GM12878 (cell line): Measurements from ENCODE around the gene TBC1D1. TPM values are rescaled to one million over a fixed set of nuclear protein-coding genes. Genes with fewer than 3 reads are reported as not detected.
A peak's percentile ranks its signal among the peaks of the same experiment; 100 is the strongest.

ENCODE experiments used
- ATAC-seq: fragments of 200-7000 bp; cut with Tn5 transposase; 3 replicates; pipeline ENCODE4 v1.9.1; 2020; ENCODE audit warnings: mild to moderate bottlenecking, moderate library complexity
- BruUV-seq: library from RNA; stranded (reverse); fragments of 400-500 nt; replicated peaks from 2 replicates; lab custom pipeline; 2021; lab: Mats Ljungman, UMichigan
- CTCF ChIA-PET: fragments of 300-600 bp; sonication (Branson Sonifier 250); formaldehyde crosslinking; extraction: SDS; loops from one replicate; lab custom pipeline; 2021; ENCODE audit warnings: inconsistent platforms; lab: Yijun Ruan, JAX
- POLR2A ChIA-PET: fragments of 350-600 bp; formaldehyde crosslinking; extraction: SDS; loops from one replicate; lab custom pipeline; 2021; ENCODE audit warnings: inconsistent platforms; lab: Charles Lee
- RAD21 ChIA-PET: fragments of 300-600 bp; sonication (Branson Sonifier 250); formaldehyde crosslinking; loops from one replicate; lab custom pipeline; 2023; ENCODE audit warnings: antibody characterized with exemption; ENCODE audit not compliant: unreplicated experiment; lab: Charles Lee
- SMC1A ChIA-PET: fragments of 300-600 bp; sonication (Branson Sonifier 250); formaldehyde crosslinking; loops from one replicate; lab custom pipeline; 2023; ENCODE audit not compliant: unreplicated experiment, uncharacterized antibody; lab: Charles Lee
- DNase-seq: peaks from one replicate; pipeline ENCODE4 v3.0.0-alpha.2; 2011; ENCODE audit warnings: low read depth, low spot score
- FAIRE-seq: peaks from 3 replicates; lab custom pipeline; 2011; peaks lifted over from hg19 to GRCh38; lab: Jason Lieb, UNC
- H2AFZ ChIP-seq: 2 replicates; pipeline ENCODE4 v1.6.0; 2011; ENCODE audit warnings: low read depth, low read length, control low read depth; ENCODE audit not compliant: control insufficient read depth
- H3K27ac ChIP-seq: 2 replicates; pipeline ENCODE4 v1.5.1; 2011; ENCODE audit warnings: control low read depth; ENCODE audit not compliant: control insufficient read depth, insufficient read depth
- H3K27me3 ChIP-seq, 2 experiments: replicated peaks in 1 of 2; 2 replicates each; pipeline versions ENCODE4 v1.6.0 to v1.6.1; 2011; ENCODE audit warnings: low read length in 1 of 2; ENCODE audit not compliant: control insufficient read depth in 2 of 2, insufficient read depth in 2 of 2
- H3K36me3 ChIP-seq, 2 experiments: 2 replicates each; pipeline ENCODE4 v1.5.1; 2011; ENCODE audit warnings: low read length in 1 of 2; ENCODE audit not compliant: control insufficient read depth in 2 of 2, insufficient read depth in 2 of 2
- H3K4me1 ChIP-seq: 2 replicates; pipeline ENCODE4 v1.6.1; 2011; ENCODE audit warnings: mild to moderate bottlenecking, low read length, moderate library complexity, mixed read lengths; ENCODE audit not compliant: control insufficient read depth, insufficient read depth
- H3K4me2 ChIP-seq: 2 replicates; pipeline ENCODE4 v1.6.0; 2011; ENCODE audit warnings: control low read depth; ENCODE audit not compliant: control insufficient read depth, insufficient read depth
- H3K4me3 ChIP-seq: fragments of 200-600 bp; sonication (generic); 2 replicates; pipeline ENCODE4 v1.5.1; 2016
- H3K79me2 ChIP-seq: 2 replicates; pipeline ENCODE4 v1.6.0; 2011; ENCODE audit warnings: low read length; ENCODE audit not compliant: control insufficient read depth, insufficient read depth
- H3K9ac ChIP-seq: 2 replicates; pipeline ENCODE4 v1.8.0; 2011; ENCODE audit warnings: low read length, control low read depth, mixed read lengths; ENCODE audit not compliant: control insufficient read depth, insufficient read depth
- H3K9me3 ChIP-seq: replicated peaks from 3 replicates; pipeline ENCODE4 v1.5.1; 2011; ENCODE audit warnings: mild to moderate bottlenecking, low read length; ENCODE audit not compliant: control insufficient read depth, insufficient read depth
- H4K20me1 ChIP-seq: 2 replicates; pipeline ENCODE4 v1.6.0; 2011; ENCODE audit not compliant: control insufficient read depth, insufficient read depth
- BMI1 ChIP-seq: fragments of 450-650 bp; IDR thresholded peaks from 2 replicates; pipeline ENCODE4 v1.6.1; 2016; ENCODE audit warnings: mild to moderate bottlenecking, moderate library complexity, borderline replicate concordance
- KAT2A ChIP-seq: conservative IDR thresholded peaks from 2 replicates; pipeline ENCODE4 v1.6.1; 2011; ENCODE audit warnings: low read depth, low read length; ENCODE audit not compliant: control insufficient read depth
- MTA3 ChIP-seq: IDR thresholded peaks from 2 replicates; pipeline ENCODE4 v1.6.1; 2012; ENCODE audit warnings: low read length, inconsistent platforms, borderline replicate concordance
- NBN ChIP-seq: fragments of 450-650 bp; IDR thresholded peaks from 2 replicates; pipeline ENCODE4 v1.6.1; 2016
- RBBP5 ChIP-seq: fragments of 200-600 bp; sonication (generic); conservative IDR thresholded peaks from 2 replicates; pipeline ENCODE4 v1.6.1; 2016
- RELB ChIP-seq: fragments of 450-650 bp; IDR thresholded peaks from 2 replicates; pipeline ENCODE4 v1.6.1; 2017; ENCODE audit warnings: low read depth, mild to moderate bottlenecking, moderate library complexity
- WGBS: methylation state at CpG from one replicate; pipeline ENCODE4 v1.1.6; 2016; ENCODE audit warnings: low lambda C conversion rate; ENCODE audit not compliant: insufficient replicate concordance, insufficient coverage; ENCODE audit errors: missing lambda C conversion rate; 5-methylcytosine and 5-hydroxymethylcytosine counted together
- in situ Hi-C: fragments of 300-500 bp; cut with MboI; formaldehyde crosslinking; loops from 9 replicates; pipeline ENCODE4 v1.14.3; 2018; ENCODE audit warnings: mixed read lengths
- intact Hi-C: fragments of 100-400 bp; cut with micrococcal nuclease; formaldehyde crosslinking; loops from one replicate; pipeline ENCODE4 v1.14.2; 2022; ENCODE audit not compliant: unreplicated experiment
- polyA plus RNA-seq, 11 experiments: library from polyadenylated mRNA; depleted of rRNA in 4 of 11; unstranded in 6 of 11; stranded (reverse) in 5 of 11; fragments of >200 nt; fragmentation: Nextera tagmentation in 4 of 11; fragmentation: Illumina TruSeq in 1 of 11; extraction: Ambion mirVana in 4 of 11; extraction: Trizol in 1 of 11; gene quantifications; 1 replicate in 1 of 11; 2 replicates in 10 of 11; pipeline versions ENCODE4 v1.2.1 to v1.2.3, GENCODE V29; 2011 to 2016; ENCODE audit warnings: inconsistent platforms in 2 of 11, missing spikeins in 2 of 11, low read depth in 1 of 11
- total RNA-seq, 4 experiments: library from RNA; depleted of rRNA in 3 of 4; stranded (reverse); fragments of >200 nt in 3 of 4; fragmentation: Illumina TruSeq in 1 of 4; extraction: Trizol in 1 of 4; gene quantifications; 2 replicates each; pipeline versions ENCODE4 v1.2.1 to v1.2.3, GENCODE V29; 2013 to 2021

The TBC1D1 gene
- total and polyA plus RNA-seq, 10 of the 15 experiments (the other 5 are each of a cell fraction or from before 2014, with no cell fraction given): 5.3 to 102 (median 57.8) TPM

- TF ChIP-seq MTA3: no peak
- TF ChIP-seq KAT2A: no peak
- no peak for TF ChIP-seq RBBP5
- TF ChIP-seq BMI1: no peak
- TF ChIP-seq NBN: no peak
- no peak for TF ChIP-seq RELB
- DNase-seq (no peak), ATAC-seq (no peak), FAIRE-seq (peak; percentile 23)
- H3K4me1 ChIP-seq: no peaks in the 10 kb centered on the region
- H3K9me3 ChIP-seq: no peaks in the 10 kb centered on the region
- in situ Hi-C loops: no loop called here
- BruUV-seq: no TSS peak
- H3K9ac ChIP-seq: no peak overlapping the region
- RAD21 ChIA-PET: no interaction called here
- intact Hi-C loops: no loop called here
- H3K4me3 ChIP-seq: no peak overlapping the region
- 83% methylated on average over 5 of the region's 5 CpGs for WGBS
- H3K36me3 ChIP-seq: peaks cover 1 to 20% of the 10 kb centered on the region in 2 experiments; a peak in 3 of 4 replicates
- no peak overlapping the region for H3K4me2 ChIP-seq
- no peaks in the 10 kb centered on the region for H3K79me2 ChIP-seq
- no peak overlapping the region for H2AFZ ChIP-seq
- no peak overlapping the region for H3K27ac ChIP-seq
- SMC1A ChIA-PET: interaction anchor here (1.2 kb wide), 1 partner anchor 244 kb away, joined by 3 read pairs; no protein-coding TSS in a partner anchor
- H4K20me1 ChIP-seq: no peaks in the 10 kb centered on the region
- CTCF ChIA-PET: interaction anchor here (0.5 to 1.0 kb wide), 3 partner anchors 22 to 983 kb away, joined by 3 to 4 read pairs (median 3); no protein-coding TSS in a partner anchor
- H3K27me3 ChIP-seq: no peaks in the 10 kb centered on the region
- POLR2A ChIA-PET: interaction anchor here (0.7 kb wide), 1 partner anchor 109 kb away, joined by 4 read pairs; no protein-coding TSS in a partner anchor
Measured at GRCh38 chr4:38046727-38047489, 156.0 kb downstream of the TBC1D1 start.
